ENCODE measurements around the gene RTF1. TPM values are rescaled to one million over a fixed set of nuclear protein-coding genes. Genes with fewer than 3 reads are reported as not detected.

RTF1 gene
- total RNA-seq, 2 experiments from 2014 or later, result 33.9 to 37.1 TPM

DNA sequence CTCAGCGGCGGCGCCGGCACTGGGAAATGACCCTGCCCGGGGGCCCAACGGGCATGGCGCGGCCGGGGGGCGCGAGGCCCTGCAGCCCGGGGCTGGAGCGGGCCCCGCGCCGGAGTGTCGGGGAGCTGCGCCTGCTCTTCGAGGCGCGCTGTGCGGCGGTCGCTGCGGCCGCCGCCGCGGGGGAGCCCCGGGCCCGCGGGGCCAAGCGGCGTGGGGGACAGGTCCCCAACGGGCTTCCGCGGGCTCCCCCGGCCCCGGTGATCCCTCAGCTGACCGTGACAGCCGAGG, 77.0 kb downstream of the RTF1 start:
- DNase-seq, result no peak
- Mint-ChIP-seq H3K36me3 (ENCODE audit: low read depth) (no peaks in the 10 kb centered on the region), H3K4me3 (peak overlapping the region; percentile 61), H3K27ac (no peak overlapping the region), H3K9me3 (no peaks in the 10 kb centered on the region), H3K27me3 (peaks cover 48% of the 10 kb centered on the region), H3K4me1 (peaks cover 29% of the 10 kb centered on the region)
- ChIA-PET CTCF (no interaction called here), POLR2A (interaction anchor here (1.0 to 1.6 kb wide), 3 partner anchors 8 to 20 kb away, joined by 4 to 7 read pairs (median 5); partner anchors contain the start of gene LTK)

GRCh38 chr15:41494190-41494921, 77.5 kb downstream of the RTF1 start:
- H3K27ac Mint-ChIP-seq, result no peak overlapping the region
- DNase-seq, result peak; percentile 35
- no peaks in the 10 kb centered on the region for H3K36me3 Mint-ChIP-seq (ENCODE audit: low read depth)
- peak overlapping the region; percentile 61 for H3K4me3 Mint-ChIP-seq
- ChIA-PET POLR2A (interaction anchor here (1.0 to 1.6 kb wide), 2 partner anchors 8 to 19 kb away, joined by 4 to 7 read pairs; partner anchors contain the start of gene LTK), CTCF (no interaction called here)
- peaks cover 29% of the 10 kb centered on the region for H3K4me1 Mint-ChIP-seq
- no peaks in the 10 kb centered on the region for H3K9me3 Mint-ChIP-seq
- H3K27me3 Mint-ChIP-seq, result peaks cover 53% of the 10 kb centered on the region

DNA sequence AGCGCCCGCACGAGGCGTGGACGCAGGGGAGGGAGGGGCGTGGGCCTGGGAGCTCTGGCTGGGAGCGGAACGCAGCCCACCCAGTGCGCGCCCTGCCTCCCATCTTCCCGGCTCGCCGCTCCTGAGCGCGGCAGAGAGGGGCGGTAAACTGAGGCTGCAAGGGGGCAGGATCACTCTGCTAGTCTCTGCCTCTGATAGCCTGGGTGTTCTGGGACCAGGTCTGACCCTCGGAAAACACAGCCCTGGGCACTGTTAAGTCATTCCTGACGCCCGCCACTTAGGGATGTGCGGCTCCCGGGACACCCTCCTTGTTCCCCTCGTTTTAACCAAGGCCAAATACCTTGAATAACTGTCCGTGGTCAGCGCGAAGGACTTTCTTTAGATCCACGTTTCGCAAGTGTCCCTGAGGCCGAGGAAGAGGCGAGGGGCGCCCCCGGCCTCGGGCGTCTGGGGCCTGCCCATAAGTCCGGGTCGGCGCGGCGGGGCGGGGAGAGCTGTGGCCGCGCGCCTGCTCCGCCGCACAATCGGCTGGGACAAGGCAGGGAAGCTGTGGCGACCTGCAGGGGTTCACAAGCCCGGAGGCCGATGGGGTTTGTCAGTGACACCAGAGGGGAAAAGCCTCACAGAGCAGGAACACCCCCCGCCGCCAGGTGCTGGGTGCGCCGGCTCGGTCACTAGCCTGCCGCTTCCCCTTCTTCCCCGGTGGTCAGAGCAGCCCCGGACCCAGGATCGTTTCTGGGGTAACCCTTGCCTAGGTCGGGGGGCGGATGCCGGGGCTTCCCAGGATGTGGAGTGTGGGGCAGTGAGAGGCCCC, 78.2 kb downstream of the RTF1 start:
- no peak for DNase-seq
- Mint-ChIP-seq H3K36me3 (ENCODE audit: low read depth) (no peaks in the 10 kb centered on the region), H3K4me3 (peak overlapping the region; percentile 16), H3K9me3 (no peaks in the 10 kb centered on the region), H3K4me1 (peaks cover 29% of the 10 kb centered on the region), H3K27me3 (peaks cover 60% of the 10 kb centered on the region), H3K27ac (no peak overlapping the region)
- ChIA-PET CTCF (no interaction called here), POLR2A (no interaction called here)

DNA sequence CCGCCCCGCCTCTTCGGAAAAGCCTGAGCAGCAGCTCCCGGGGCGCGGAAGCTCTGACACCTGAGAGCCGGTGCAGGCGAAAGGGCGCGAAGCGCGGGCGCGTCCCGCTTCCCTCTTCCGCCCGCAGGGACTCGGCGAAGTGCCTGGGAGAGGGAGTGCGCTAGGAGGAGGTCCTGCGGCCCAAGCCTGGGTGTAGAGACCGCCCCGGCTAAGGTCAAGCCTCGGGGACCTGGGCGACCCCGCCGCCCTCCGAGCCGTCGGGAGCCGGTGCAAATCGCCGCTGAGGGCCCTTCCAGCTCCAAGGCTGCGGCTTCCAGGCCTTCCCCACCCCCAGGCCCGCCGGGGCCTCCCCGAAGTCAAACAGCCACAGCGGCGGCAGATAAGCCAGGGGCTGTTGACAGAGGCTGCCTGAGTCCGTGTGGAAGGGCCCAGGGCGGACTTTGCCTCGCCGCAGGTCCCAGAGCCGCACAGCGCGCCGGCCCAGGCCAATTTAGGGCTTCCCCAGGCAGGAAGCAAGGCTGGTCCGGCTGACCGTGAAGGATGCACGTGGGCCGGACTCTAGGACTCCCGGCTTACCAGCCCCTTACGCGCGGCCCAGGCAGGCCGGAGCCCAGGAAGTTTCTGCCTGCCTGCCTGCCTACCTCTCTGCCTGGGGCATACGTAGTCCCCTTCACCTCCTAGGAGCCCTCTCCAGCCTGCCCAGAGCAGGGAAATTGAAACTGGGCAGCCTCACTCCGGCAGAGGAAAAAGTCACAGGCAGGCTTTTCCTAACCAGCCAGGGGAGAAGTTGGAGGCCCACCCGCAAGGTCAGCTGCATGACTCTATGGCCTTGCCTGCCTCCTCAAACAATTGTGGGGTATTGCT, 79.1 kb downstream of the RTF1 start:
- ChIA-PET CTCF (no interaction called here), POLR2A (interaction anchor here (1.1 kb wide), 1 partner anchor 12 kb away, joined by 3 read pairs; no protein-coding TSS in a partner anchor)
- no peaks in the 10 kb centered on the region for H3K9me3 Mint-ChIP-seq
- H3K27me3 Mint-ChIP-seq, result peaks cover 67% of the 10 kb centered on the region
- H3K4me3 Mint-ChIP-seq, result no peak overlapping the region
- H3K36me3 Mint-ChIP-seq (ENCODE audit: low read depth), result no peaks in the 10 kb centered on the region
- peaks cover 25% of the 10 kb centered on the region for H3K4me1 Mint-ChIP-seq
- no peak for DNase-seq
- no peak overlapping the region for H3K27ac Mint-ChIP-seq

GRCh38 chr15:41498657-41499056, 81.8 kb downstream of the RTF1 start:
- POLR2A ChIA-PET, result interaction anchor here (1.1 kb wide), 1 partner anchor 15 kb away, joined by 3 read pairs; the partner anchor contains the start of gene LTK
- H3K36me3 Mint-ChIP-seq (ENCODE audit: low read depth), result no peaks in the 10 kb centered on the region
- CTCF ChIA-PET, result interaction anchor here (1.4 kb wide), 1 partner anchor 406 kb away, joined by 3 read pairs; no protein-coding TSS in a partner anchor
- peaks cover 77% of the 10 kb centered on the region for H3K27me3 Mint-ChIP-seq
- H3K4me3 Mint-ChIP-seq, result no peak overlapping the region
- DNase-seq, result no peak
- H3K9me3 Mint-ChIP-seq, result no peaks in the 10 kb centered on the region
- no peak overlapping the region for H3K27ac Mint-ChIP-seq
- H3K4me1 Mint-ChIP-seq, result peaks cover 26% of the 10 kb centered on the region

DNA sequence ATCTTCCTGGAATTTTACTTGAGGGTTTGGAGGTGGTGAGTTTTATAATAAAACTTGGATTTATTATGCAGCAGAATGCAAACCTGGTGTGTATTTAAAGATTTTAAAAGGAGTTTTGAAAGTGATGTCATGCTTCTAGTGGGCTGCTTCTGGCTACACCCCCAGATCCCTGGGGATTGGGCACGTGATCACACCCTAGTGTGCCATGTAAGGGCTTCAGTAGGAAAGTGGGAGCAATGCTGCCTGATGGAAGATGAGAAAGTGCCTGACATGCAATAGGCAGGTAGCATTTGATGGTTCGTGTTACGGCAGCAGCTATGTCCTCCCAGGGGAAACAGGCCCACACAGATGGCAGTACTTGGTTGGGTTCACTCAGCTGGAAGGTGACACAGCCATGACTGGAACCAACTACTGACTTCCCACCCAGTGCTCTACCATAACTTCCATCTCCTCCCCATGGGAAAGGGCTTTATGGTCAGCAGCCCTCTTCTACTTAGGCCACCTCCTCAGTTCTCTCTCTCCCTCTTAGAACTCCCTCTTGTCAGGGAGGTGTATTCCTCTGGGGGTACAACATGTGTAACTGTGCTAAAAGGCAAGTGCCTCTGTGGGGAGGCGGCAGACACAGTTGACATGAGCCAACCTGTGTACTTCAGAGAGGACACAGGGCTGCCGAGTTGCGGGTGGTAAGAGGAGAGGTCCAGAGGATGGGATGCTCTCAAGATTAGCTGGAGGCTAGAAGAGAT, 82.4 kb downstream of the RTF1 start:
- no peak for DNase-seq
- POLR2A ChIA-PET, result interaction anchor here (1.1 kb wide), 1 partner anchor 15 kb away, joined by 3 read pairs; the partner anchor contains the start of gene LTK
- peaks cover 78% of the 10 kb centered on the region for H3K27me3 Mint-ChIP-seq
- peaks cover 26% of the 10 kb centered on the region for H3K4me1 Mint-ChIP-seq
- H3K9me3 Mint-ChIP-seq, result no peaks in the 10 kb centered on the region
- no peaks in the 10 kb centered on the region for H3K36me3 Mint-ChIP-seq (ENCODE audit: low read depth)
- CTCF ChIA-PET, result no interaction called here
- no peak overlapping the region for H3K4me3 Mint-ChIP-seq
- H3K27ac Mint-ChIP-seq, result no peak overlapping the region

- H3K9me3 Mint-ChIP-seq, result no peaks in the 10 kb centered on the region
- DNase-seq, result peak; percentile 47
- ChIA-PET CTCF (interaction anchor here (1.0 to 1.4 kb wide), 3 partner anchors 10 to 57 kb away, joined by 3 to 5 read pairs (median 3); no protein-coding TSS in a partner anchor), POLR2A (interaction anchor here (0.5 to 1.2 kb wide), 4 partner anchors 8 to 472 kb away, joined by 3 to 7 read pairs (median 4); partner anchors contain the start of genes ITPKA and LTK)
- H3K27ac Mint-ChIP-seq, result no peak overlapping the region
- H3K27me3 Mint-ChIP-seq, result peaks cover 79% of the 10 kb centered on the region
- H3K36me3 Mint-ChIP-seq (ENCODE audit: low read depth), result no peaks in the 10 kb centered on the region
- H3K4me3 Mint-ChIP-seq, result peak overlapping the region; percentile 54
- peaks cover 20% of the 10 kb centered on the region for H3K4me1 Mint-ChIP-seq
Measured at GRCh38 chr15:41501191-41501917, 84.5 kb downstream of the RTF1 start.

DNA sequence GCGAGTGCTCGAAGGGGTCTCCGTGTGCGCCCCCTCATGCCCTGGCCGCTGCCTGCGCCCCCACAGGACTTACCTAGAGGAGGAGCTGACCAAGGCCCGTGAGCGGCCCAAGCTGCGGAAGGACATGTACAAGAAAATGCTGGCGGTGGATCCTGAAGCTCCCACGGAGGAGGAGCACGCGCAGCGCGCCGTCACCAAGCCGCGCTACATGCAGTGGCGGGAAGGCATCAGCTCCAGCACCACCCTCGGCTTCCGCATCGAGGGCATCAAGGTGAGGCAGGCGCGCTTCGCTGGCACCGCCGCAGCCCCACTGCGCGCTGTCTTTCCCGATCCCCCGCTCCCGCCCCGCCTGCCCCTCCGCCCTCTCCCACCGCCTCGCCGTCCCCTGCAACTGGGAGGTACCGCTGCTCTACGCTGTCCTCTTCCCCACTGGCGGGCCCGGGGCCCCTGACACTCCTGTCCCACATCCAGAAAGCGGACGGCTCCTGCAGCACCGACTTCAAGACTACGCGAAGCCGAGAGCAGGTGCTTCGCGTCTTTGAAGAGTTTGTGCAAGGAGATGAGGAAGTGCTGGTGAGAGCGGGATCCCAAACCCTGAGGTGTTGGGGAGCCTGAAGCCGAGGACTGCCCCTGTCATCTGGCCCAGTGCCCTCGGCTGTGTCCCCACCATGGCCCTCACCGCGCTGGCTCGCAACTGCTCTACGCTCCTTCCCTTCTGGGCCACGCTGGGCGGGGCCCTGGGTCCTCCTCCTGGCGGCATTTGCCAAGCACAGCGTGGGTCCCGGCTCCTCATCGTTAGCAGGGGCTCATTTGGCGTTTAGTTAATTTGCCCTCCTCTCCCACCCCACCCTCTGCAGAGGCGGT, 85.3 kb downstream of the RTF1 start:
- Mint-ChIP-seq H3K36me3 (ENCODE audit: low read depth) (no peaks in the 10 kb centered on the region), H3K4me1 (peaks cover 20% of the 10 kb centered on the region), H3K27ac (no peak overlapping the region), H3K9me3 (no peaks in the 10 kb centered on the region), H3K4me3 (peak overlapping the region; percentile 54), H3K27me3 (peaks cover 75% of the 10 kb centered on the region)
- DNase-seq, result peak; percentile 53
- ChIA-PET POLR2A (interaction anchor here (0.5 to 1.2 kb wide), 5 partner anchors 9 to 471 kb away, joined by 3 to 7 read pairs (median 3); partner anchors contain the start of genes ITPKA and LTK), CTCF (interaction anchor here (1.0 kb wide), 1 partner anchor 36 kb away, joined by 5 read pairs; no protein-coding TSS in a partner anchor)

DNA sequence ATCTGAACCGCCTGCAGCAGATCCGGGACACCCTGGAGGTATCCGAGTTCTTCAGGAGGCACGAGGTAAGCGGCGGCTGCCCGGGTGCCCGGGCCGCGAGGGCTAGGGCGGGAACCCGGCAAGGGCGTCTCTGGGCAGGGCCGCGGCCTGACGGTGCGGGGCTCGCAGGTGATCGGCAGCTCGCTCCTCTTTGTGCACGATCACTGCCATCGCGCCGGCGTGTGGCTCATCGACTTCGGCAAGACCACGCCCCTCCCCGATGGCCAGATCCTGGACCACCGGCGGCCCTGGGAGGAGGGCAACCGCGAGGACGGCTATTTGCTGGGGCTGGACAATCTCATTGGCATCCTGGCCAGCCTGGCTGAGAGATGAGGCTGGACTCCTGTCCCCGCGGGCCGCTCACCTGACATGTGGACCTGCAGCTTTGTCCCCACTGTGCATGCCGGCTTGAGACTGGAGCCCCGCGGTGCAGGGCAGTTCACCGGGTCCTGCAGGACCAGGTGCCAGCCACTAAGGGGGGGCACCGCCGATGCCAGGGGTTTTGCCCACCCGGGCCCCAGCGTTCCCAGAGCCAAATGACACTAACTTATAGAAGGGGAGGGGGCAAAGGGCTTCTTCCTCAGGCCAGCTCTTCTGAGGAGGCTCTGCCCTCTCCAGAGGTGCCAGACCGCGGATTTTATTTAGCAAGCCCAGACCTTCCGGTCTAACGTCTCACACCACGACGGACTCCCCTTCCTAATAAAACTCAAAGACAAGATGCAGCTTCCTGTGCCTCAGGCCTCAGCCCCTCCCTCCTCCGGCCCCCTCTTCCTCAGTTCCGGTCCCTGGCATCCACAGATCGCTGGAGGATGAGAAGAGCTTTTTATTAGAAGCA, 86.1 kb downstream of the RTF1 start:
- no peak for DNase-seq
- ChIA-PET POLR2A (interaction anchor here (0.8 to 1.2 kb wide), 2 partner anchors 10 to 13 kb away, joined by 3 read pairs; partner anchors contain the start of gene LTK), CTCF (no interaction called here)
- Mint-ChIP-seq H3K27ac (no peak overlapping the region), H3K9me3 (no peaks in the 10 kb centered on the region), H3K4me3 (peak overlapping the region; percentile 54), H3K4me1 (peaks cover 20% of the 10 kb centered on the region), H3K27me3 (peaks cover 72% of the 10 kb centered on the region), H3K36me3 (ENCODE audit: low read depth) (no peaks in the 10 kb centered on the region)

DNA sequence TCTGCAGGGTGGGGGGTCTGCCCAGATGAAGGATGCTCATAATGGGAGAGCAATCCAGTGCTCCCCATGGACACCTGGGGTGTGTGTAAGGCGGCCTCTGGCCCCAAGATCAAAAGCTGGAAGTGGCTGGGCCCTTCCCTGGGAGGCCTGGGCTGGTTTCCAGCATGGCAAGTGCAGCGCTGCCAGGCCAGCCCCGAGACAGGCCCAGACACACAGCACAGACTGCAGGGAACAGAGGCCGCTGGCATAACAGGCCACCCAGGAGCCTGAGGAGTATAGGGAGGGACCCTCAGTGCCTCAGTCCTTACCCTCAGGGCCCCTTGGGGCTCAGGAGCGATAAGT, 86.7 kb downstream of the RTF1 start:
- Mint-ChIP-seq H3K9me3 (no peaks in the 10 kb centered on the region), H3K4me1 (peaks cover 20% of the 10 kb centered on the region), H3K27me3 (peaks cover 70% of the 10 kb centered on the region), H3K27ac (no peak overlapping the region), H3K36me3 (ENCODE audit: low read depth) (no peaks in the 10 kb centered on the region), H3K4me3 (no peak overlapping the region)
- POLR2A ChIA-PET, result interaction anchor here (0.8 kb wide), 1 partner anchor 10 kb away, joined by 3 read pairs; the partner anchor contains the start of gene LTK
- CTCF ChIA-PET, result no interaction called here
- DNase-seq, result no peak
